ENCODE data around the gene DENND2A.
A peak's percentile ranks its signal among the peaks of the same experiment; 100 is the strongest.
"Not testable (repeated sequence)": the region's sequence is repeated elsewhere in the genome, so short reads cannot be mapped to it uniquely, and the experiment has no call there.

Gene DENND2A

GRCh38 chr7:140581411-140581810 lies 59.2 kb downstream of the DENND2A start:
- no peak for DNase-seq

DNA sequence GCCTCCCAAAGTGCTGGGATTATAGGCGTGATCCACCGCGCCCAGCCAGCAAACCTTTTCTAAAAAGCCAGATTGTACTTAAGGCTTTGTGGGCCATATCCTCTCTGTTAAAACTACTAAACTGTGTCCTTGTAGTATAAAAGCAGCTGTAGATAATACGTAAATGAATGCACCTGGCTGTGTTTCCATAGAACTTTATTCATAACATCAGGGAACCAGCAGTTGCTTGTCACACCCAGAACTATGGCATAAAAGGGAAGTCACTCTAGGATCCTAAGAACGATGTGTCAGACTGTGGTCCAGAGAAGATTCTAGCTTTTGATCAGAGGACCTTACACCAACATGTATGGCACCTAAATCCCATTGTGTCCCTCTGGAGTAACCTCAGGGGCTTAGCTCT lies 63.0 kb downstream of the DENND2A start:
- DNase-seq = no peak

- DNase-seq = no peak
These were observed 64.0 kb downstream of the DENND2A start for GRCh38 chr7:140576589-140576988.

- no peak for DNase-seq
These were observed 69.0 kb downstream of the DENND2A start for GRCh38 chr7:140571538-140572122.

DNA sequence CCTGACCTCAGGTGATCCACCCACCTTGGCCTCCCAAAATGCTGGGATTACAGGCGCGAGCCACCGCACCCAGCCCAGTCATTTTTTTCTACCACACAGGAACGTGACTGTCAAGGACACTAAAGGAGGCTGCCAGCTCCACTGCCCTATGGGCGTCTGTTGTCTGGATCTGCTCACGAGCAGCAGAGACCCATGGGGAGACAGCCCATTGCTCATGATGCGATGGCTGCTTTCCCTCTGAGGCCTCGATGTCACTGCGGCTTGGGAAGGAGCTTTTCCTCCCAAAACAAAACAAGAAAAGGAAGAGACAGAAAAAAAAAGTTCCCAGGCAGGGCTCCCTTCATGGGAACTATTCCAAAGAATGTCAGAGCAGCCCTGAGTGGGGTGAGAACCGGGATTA lies 70.5 kb downstream of the DENND2A start:
- no peak for DNase-seq

- no peak for DNase-seq
These were observed 72.4 kb downstream of the DENND2A start for GRCh38 chr7:140568021-140568813.

DNA sequence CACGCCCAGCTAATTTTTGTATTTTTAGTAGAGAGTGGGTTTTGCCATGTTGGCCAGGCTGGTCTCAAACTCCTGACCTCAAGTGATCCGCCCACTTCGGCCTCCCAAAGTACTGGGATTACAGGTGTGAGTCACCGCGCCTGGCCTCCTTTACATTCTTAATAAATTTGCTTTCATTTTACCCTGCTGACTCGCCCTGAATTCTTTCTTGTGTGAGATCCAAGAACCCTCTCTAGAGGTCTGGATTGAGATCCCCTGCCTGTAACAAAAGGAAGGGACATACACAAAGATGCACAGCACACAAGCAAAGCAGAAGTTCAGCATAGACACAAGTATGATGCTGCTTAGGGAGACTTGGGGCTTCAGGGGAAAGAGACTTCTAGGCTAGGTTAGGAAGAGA lies 74.4 kb downstream of the DENND2A start:
- not testable (repeated sequence) for DNase-seq

DNA sequence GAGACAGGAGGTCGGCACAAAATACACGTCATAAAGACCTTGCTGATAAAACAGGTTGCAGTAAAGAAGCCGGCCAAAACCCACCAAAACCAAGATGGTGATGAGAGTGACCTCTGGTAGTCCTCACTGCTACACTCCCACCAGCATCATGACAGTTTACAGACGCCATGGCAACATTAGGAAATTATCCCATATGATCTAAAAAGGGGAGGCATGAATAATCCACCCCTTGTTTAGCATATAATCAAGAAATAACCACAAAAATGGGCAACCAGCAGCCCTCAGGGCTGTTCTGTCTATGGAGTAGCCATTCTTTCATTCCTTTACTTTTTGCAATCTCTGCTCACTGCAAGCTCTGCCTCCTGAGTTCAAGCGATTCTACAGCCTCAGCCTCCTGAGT lies 74.9 kb downstream of the DENND2A start:
- not testable (repeated sequence) for DNase-seq

GRCh38 chr7:140564643-140565042 lies 76.0 kb downstream of the DENND2A start:
- DNase-seq = no peak

DNA sequence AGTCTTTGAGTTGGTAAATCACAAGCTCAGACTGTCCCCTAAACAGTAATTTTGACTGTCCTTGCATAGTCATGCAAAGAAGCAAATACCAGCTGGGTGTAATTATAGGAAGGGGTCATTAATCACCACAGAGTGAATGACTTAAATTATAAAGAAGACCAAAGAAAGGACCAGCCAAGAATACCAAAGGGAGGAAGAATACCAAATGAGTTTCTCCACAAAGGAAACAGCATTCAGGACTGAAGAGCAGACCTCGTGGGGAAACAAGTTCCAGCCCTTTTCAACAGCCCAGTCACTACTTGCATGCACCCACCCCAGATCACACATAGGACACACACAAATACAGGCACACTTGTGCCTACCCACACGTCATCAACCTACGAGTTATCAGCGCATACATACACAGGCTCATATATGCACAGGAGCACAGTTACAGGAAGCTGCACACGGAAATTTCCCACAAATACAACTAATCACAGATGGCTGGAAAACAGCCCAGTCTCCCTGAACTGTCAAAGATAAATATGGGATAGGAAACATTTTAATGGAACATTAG lies 77.6 kb downstream of the DENND2A start:
- DNase-seq = no peak

GRCh38 chr7:140559410-140559809 lies 81.2 kb downstream of the DENND2A start:
- no peak for DNase-seq

GRCh38 chr7:140557809-140558518 lies 82.6 kb downstream of the DENND2A start:
- DNase-seq = no peak

- no peak for DNase-seq
These were observed 83.5 kb downstream of the DENND2A start for GRCh38 chr7:140557069-140557468.

DNA sequence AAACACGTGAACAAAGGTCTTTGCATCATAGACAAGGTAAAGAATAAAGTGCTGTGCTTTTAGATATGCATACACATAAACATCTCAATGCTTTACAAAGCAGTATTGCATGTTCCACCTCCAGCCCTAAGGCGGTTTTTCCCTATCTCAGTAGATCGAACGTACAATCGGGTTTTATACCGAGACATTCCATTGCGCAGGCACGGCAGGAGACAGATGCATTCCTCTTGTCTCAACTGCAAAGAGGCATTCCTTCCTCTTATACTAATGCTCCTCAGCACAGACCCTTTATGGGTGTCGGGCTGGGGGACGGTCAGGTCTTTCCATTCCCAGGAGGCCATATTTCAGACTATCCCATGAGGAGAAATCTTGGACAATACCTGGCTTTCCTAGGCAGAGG lies 87.4 kb downstream of the DENND2A start:
- not testable (repeated sequence) for DNase-seq

GRCh38 chr7:140552240-140552679 lies 88.4 kb downstream of the DENND2A start:
- DNase-seq = no peak

GRCh38 chr7:140551355-140552239 lies 89.0 kb downstream of the DENND2A start:
- DNase-seq = no peak

DNA sequence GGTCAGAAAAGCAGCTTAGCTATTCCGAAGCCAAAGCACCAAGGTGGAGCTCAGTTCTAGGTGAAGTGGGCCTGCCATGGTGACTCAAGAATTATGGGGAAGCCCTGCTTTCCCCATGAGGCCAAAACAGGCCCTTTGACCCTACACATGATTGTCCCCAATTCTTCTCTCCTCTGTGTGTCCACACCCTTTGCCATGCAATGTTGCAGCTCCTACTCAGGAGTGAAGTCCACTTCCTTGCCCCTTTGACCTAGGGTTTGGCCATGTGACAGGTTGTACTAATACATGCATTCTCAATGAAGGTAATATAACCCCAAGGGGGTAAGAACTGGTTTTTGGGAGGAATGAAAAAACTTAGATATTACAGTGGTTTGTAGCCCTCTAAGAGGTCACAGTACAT lies 93.7 kb downstream of the DENND2A start:
- no peak for DNase-seq

GRCh38 chr7:140544388-140544826 lies 96.2 kb downstream of the DENND2A start:
- no peak for DNase-seq

DNA sequence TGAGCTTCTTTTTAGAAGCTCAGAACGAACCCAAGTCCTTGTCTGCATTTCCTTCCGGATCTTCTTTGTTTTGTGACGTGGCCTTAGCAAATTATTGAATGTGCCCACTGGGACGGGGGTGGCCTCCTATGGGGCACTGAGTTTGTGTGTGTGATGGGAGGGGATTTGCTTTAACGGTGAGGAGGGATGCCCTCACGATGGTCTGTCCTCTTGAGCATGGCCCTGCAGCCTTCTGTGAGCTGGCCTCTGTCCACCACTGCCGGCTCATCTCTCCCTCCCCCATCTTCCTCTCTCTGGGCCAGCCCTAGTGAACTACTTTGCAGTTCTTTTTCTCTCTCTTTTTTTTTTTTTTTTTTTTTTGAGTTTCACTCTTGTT lies 98.4 kb downstream of the DENND2A start:
- no peak for DNase-seq

DNA sequence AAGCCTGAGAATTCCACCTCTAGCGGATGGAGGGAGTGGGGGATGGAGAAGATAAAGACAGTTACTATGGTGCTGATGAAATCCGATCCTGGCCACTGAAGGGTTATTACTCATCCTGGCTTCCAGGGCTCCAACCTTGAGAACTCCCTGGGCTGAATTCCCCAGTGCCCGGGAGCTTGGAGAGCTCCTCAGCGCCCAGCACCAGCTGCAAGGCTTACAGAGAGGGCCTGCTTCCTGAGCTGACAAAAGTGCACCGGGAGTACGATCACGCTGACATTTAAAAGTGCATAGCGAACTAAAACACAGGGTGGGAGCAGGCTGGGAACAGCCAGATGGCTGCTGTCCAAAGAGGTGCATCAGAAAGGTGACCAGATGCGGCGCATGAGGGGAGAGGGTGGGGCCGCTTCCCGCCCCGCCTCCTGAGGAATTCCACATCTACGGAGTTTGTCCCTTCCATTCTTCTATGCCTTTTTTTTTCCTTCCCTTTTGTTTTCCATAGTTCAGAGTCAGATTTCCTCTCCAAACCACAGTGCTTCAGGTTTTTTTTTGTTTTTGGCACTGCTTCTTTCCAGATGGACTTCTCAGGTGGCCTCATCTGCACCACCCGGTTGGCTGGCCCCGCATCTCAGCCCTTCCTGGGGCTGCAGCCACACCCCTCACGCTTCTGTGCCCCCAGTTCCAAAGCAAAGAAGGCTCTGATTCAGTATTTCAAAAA lies 98.9 kb downstream of the DENND2A start:
- DNase-seq = peak; percentile 83

GRCh38 chr7:140541176-140541512 lies 99.5 kb downstream of the DENND2A start:
- DNase-seq = no peak
